Loucy (cell line): ENCODE data around the gene GNB1L.

Experiments used
- EZH2phosphoT487 ChIP-seq: fragments of 200-600 bp; IDR thresholded peaks from 2 replicates; pipeline ENCODE4 v1.6.1; 2018; ENCODE audit warnings: antibody characterized with exemption, mild to moderate bottlenecking, moderate library complexity, borderline replicate concordance
- TF ChIP-seq, protein P1 (sequence below): fragments of 200-600 bp; sonication (generic); conservative IDR thresholded peaks from 2 replicates; pipeline ENCODE4 v1.5.1; 2014; ENCODE audit warnings: mild to moderate bottlenecking, antibody characterized with exemption, low read length

DNA sequence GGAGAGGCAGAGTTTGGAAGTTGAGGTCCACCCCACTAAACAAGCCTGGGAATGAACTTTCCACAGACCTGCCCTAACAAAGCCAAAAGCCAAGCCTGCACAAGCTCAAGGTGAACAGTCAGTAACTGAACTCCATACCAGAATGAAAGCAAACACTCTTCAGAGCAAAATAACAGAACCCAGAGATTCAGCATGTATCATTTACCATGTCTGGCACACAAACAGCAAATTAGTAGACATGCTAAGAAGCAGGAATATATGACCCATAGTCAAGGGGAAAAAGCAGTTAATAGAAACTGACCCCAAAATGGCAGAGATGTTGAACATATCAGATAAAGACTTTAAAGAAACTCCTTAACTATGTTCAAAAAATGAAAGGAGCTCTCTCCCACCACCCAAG, 62.8 kb downstream of the GNB1L start:
- TF ChIP-seq, protein P1, sequence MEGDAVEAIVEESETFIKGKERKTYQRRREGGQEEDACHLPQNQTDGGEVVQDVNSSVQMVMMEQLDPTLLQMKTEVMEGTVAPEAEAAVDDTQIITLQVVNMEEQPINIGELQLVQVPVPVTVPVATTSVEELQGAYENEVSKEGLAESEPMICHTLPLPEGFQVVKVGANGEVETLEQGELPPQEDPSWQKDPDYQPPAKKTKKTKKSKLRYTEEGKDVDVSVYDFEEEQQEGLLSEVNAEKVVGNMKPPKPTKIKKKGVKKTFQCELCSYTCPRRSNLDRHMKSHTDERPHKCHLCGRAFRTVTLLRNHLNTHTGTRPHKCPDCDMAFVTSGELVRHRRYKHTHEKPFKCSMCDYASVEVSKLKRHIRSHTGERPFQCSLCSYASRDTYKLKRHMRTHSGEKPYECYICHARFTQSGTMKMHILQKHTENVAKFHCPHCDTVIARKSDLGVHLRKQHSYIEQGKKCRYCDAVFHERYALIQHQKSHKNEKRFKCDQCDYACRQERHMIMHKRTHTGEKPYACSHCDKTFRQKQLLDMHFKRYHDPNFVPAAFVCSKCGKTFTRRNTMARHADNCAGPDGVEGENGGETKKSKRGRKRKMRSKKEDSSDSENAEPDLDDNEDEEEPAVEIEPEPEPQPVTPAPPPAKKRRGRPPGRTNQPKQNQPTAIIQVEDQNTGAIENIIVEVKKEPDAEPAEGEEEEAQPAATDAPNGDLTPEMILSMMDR, result no peak
- no peak for TF ChIP-seq EZH2phosphoT487
